Upper lobe of right lung (tissue), 1 donor: Measurements from ENCODE around the gene TLE2. TPM values are rescaled to one million over a fixed set of nuclear protein-coding genes. Genes with fewer than 3 reads are reported as not detected.
A peak's percentile ranks its signal among the peaks of the same experiment; 100 is the strongest.

ENCODE experiments used
- ATAC-seq: fragments of 200-7000 bp; cut with Tn5 transposase; one replicate; pipeline ENCODE4 v1.9.1; 2020; ENCODE audit warnings: mild to moderate bottlenecking, moderate library complexity
- DNase-seq: peaks from one replicate; pipeline ENCODE4 v3.0.0-alpha.2; 2020
- H3K27ac ChIP-seq: fragments of 200-600 bp; one replicate; pipeline ENCODE4 v1.8.0; 2022
- H3K27me3 ChIP-seq: fragments of 200-600 bp; one replicate; pipeline ENCODE4 v1.8.0; 2022; ENCODE audit warnings: mild to moderate bottlenecking
- H3K36me3 ChIP-seq: fragments of 200-600 bp; one replicate; pipeline ENCODE4 v1.8.0; 2022
- H3K4me1 ChIP-seq: fragments of 200-600 bp; one replicate; pipeline ENCODE4 v1.8.0; 2022
- H3K4me3 ChIP-seq: fragments of 200-600 bp; one replicate; pipeline ENCODE4 v1.8.0; 2022; ENCODE audit warnings: mild to moderate bottlenecking
- H3K9me3 ChIP-seq: fragments of 200-600 bp; one replicate; pipeline ENCODE4 v1.8.0; 2022
- CTCF ChIP-seq: fragments of 200-600 bp; IDR thresholded peaks from one replicate; pipeline ENCODE4 v1.8.0; 2022; ENCODE audit warnings: antibody characterized with exemption
- intact Hi-C: fragments of 100-400 bp; cut with DNase I; formaldehyde crosslinking; loops from one replicate; pipeline ENCODE4 v1.11.0; 2022
- total RNA-seq: library from RNA; stranded (reverse); fragmentation: NEBNext Ultra II Directional; extraction: Animal tissue kit (Norgen Biotek cat#: 25700); gene quantifications from one replicate; pipeline ENCODE4 v1.2.1, GENCODE V29; 2021
- donor health status: DM: no; HTN: yes; CAD: no; lungs with severe emphysema.

Gene TLE2
- total RNA-seq, 1 donor from 2014 or later = 58.6 TPM

GRCh38 chr19:3034406-3034655 is 5.3 kb upstream of the TLE2 start:
- no peak overlapping the region for H3K4me3 ChIP-seq
- intact Hi-C loops = no loop called here
- DNase-seq = no peak
- H3K27ac ChIP-seq = no peak overlapping the region
- peaks cover 19% of the 10 kb centered on the region for H3K4me1 ChIP-seq
- ATAC-seq = no peak
- H3K27me3 ChIP-seq = no peaks in the 10 kb centered on the region
- no peak for TF ChIP-seq CTCF
- no peaks in the 10 kb centered on the region for H3K9me3 ChIP-seq
- no peaks in the 10 kb centered on the region for H3K36me3 ChIP-seq

GRCh38 chr19:3033595-3034405 is 4.7 kb upstream of the TLE2 start:
- no peaks in the 10 kb centered on the region for H3K27me3 ChIP-seq
- ATAC-seq (no peak), DNase-seq (no peak)
- no peaks in the 10 kb centered on the region for H3K36me3 ChIP-seq
- no peak overlapping the region for H3K27ac ChIP-seq
- H3K4me1 ChIP-seq = peaks cover 19% of the 10 kb centered on the region
- no peak overlapping the region for H3K4me3 ChIP-seq
- TF ChIP-seq CTCF = no peak
- intact Hi-C loops = no loop called here
- H3K9me3 ChIP-seq = no peaks in the 10 kb centered on the region

- H3K36me3 ChIP-seq = no peaks in the 10 kb centered on the region
- no peak for ATAC-seq
- intact Hi-C loops = no loop called here
- peaks cover 22% of the 10 kb centered on the region for H3K4me1 ChIP-seq
- no peaks in the 10 kb centered on the region for H3K9me3 ChIP-seq
- no peak for DNase-seq
- no peak for TF ChIP-seq CTCF
- H3K27me3 ChIP-seq = no peaks in the 10 kb centered on the region
- H3K27ac ChIP-seq = no peak overlapping the region
- no peak overlapping the region for H3K4me3 ChIP-seq
Observed at GRCh38 chr19:3031607-3031867, 2.5 kb upstream of the TLE2 start.

GRCh38 chr19:3028305-3029064 is 595 bp downstream of the TLE2 start:
- H3K4me1 ChIP-seq = peaks cover 6% of the 10 kb centered on the region
- no peak for DNase-seq
- intact Hi-C loops = no loop called here
- peak overlapping the region; percentile 49 for H3K27ac ChIP-seq
- peak; percentile 66 for ATAC-seq
- H3K36me3 ChIP-seq = no peaks in the 10 kb centered on the region
- no peaks in the 10 kb centered on the region for H3K27me3 ChIP-seq
- no peaks in the 10 kb centered on the region for H3K9me3 ChIP-seq
- peak overlapping the region; percentile 59 for H3K4me3 ChIP-seq
- TF ChIP-seq CTCF = no peak

GRCh38 chr19:3027981-3028304 is 1.1 kb downstream of the TLE2 start:
- intact Hi-C loops = no loop called here
- Histone ChIP-seq H3K4me1 (peaks cover 6% of the 10 kb centered on the region), H3K9me3 (no peaks in the 10 kb centered on the region), H3K27ac (peak overlapping the region; percentile 49), H3K36me3 (no peaks in the 10 kb centered on the region), H3K27me3 (no peaks in the 10 kb centered on the region), H3K4me3 (peak overlapping the region; percentile 59)
- no peak for DNase-seq
- TF ChIP-seq CTCF = no peak
- ATAC-seq = no peak

GRCh38 chr19:3027292-3027691 is 1.8 kb downstream of the TLE2 start:
- DNase-seq = no peak
- H3K27me3 ChIP-seq = no peaks in the 10 kb centered on the region
- intact Hi-C loops = no loop called here
- no peaks in the 10 kb centered on the region for H3K9me3 ChIP-seq
- no peak overlapping the region for H3K4me3 ChIP-seq
- H3K27ac ChIP-seq = no peak overlapping the region
- ATAC-seq = no peak
- no peak for TF ChIP-seq CTCF
- H3K4me1 ChIP-seq = peaks cover 6% of the 10 kb centered on the region
- H3K36me3 ChIP-seq = no peaks in the 10 kb centered on the region
